Measurements from ENCODE around the gene REG3A.

The REG3A gene

DNA sequence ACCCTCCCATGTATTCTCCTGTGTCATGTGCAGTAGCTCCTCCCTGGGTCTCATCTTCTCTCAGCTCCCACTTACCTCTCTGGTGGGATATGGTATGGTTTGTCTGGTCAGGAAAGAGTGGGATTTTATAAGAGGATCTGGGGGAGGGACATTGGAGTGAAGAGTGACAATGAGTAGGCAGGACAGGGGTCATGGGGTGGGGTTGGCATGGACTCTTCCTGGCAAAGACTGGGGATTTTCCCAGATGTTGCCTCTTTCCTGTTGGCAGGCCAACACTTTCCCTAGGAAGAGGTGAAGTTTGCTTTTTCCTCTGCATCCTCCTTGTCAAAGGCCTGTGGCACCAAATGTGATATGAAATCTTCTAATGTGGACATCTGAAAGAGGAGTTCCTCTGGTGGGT, at the start of gene REG3A:
Gene REG3A (minus strand): TSS at position 101 of the 400 bp plus-strand sequence. CDS start 348 bp downstream, outside the sequence.
- no peak for DNase-seq

DNA sequence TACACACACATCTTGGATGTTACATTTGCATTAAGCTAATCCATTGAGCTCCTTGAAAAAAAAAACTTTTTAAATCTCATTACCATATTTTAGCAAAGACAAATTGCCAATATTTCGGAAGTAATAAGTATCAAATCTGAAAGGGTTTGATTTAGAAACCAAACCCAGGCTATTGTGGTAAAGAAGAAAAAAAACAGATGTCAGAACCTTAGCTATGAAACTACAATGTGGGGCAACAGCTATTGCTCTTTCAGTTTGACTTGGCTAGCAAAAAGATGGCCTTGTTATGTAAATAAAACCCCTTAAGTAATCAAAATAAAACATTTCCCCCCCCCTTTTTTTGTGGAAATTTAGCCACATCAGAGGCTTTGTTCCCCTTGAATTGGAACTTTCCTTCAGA, 41.2 kb upstream of the REG3A start:
- DNase-seq: no peak

DNA sequence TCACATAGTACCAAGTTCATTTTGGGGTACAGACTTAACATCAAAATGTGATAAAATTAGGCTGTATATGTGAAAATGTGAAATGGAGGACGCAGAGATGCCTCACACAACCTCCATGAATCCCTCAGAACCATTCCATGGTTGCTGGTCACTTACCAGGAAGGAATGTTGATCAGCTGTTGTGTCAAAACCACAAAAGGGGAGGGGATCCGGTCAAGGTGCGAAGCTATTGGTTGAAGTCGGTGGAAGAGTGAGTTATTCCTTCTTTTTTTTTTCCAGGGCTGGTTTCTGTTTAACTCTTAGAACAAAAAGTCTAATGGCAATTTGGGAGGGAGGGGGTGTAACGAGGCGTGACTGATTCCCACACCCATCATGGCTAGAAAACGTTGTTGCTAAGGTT, 32.3 kb upstream of the REG3A start:
- DNase-seq: no peak

DNA sequence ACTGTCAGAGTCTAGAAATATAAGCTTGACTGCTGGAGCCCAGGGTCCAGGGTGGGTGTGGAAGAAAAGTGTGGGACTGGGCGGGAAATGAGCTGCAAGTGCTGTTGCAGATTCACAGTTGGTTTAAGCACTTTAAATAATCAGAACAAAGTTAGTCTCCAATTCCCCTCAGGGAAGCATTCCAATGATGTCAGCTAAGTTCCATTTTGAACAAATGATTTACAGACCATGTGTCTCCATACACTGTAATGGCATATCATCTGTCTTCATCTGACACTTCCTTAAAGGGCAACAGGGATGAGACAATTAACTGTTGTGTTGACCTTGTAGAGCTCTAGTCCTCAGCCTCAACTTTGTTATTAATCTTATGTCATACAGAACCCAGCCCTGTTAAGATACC, 31.5 kb upstream of the REG3A start:
- no peak for DNase-seq

DNA sequence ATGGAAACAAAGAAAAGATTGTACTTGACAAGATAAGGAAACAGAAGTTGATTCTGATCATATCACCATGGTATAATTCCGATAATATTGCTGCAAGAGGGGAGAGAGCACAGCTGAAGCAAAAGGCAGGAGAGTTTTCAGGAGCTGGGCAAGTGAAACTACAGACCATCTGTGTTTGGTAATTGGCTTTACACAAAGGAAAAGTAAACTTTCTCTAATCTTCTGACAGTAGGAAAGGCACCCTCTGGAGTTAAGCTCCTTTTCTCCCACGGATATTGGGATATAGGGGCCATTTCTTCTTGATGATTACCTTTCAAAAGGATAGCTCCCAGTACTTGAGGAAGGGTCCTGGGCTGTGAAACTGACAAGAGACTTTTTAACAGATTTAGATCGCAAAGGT, 29.9 kb upstream of the REG3A start:
- no peak for DNase-seq

DNA sequence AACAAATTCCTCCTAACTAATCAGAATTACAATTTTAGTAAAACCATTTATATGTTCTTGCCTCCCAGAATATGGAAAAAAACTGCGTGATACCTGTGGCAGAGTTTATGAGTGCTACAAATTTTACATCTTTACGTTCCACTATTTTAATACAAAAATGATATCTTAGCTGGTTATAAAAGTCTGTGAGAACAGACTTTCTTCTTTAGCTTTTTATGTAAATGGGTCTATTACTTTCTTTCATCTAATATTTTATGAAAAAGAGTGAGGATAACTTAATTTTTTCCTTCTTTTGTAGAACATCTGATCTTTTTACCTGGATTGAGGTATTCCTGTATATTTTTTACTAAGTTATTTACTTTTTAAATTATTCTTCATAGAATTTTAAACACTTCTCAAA, 22.1 kb upstream of the REG3A start:
- DNase-seq: no peak

DNA sequence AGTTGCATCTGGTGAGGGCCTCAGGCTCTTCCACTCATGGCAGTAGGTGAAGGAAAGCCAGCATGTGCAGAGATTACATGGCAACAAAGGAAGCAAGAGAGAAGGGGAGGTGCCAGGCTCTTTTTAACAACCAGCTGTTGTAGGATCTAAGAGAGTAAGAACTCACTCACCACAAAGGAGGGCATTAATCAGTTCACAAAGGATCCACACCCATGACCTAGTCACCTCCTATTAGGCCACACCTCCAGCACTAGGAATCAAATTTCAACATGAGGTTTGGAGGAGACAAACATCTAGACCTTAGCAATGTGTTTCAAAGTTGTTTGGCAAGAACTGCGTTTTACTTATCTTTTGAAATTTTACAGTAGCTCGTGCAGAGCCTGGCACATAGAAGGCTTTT, 20.5 kb upstream of the REG3A start:
- DNase-seq: no peak

DNA sequence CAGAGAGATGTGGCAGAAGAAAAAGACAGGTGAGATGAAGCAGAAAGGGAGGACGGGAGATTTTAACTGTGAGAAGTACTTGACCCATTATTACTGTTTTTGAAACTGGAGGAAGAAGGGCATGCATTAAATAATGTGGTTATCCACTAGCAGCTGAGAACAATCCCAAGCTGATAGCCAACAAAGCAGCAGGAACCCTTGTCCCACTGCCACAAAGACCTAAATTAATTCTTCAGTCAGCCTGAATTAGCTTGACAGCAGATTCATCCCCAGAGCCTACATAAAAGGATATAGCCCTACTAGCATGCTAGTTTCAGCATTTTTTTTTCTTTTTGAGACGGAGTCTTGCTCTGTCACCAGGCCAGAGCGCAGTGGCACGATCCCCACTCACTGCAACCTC, 19.5 kb upstream of the REG3A start:
- no peak for DNase-seq

DNA sequence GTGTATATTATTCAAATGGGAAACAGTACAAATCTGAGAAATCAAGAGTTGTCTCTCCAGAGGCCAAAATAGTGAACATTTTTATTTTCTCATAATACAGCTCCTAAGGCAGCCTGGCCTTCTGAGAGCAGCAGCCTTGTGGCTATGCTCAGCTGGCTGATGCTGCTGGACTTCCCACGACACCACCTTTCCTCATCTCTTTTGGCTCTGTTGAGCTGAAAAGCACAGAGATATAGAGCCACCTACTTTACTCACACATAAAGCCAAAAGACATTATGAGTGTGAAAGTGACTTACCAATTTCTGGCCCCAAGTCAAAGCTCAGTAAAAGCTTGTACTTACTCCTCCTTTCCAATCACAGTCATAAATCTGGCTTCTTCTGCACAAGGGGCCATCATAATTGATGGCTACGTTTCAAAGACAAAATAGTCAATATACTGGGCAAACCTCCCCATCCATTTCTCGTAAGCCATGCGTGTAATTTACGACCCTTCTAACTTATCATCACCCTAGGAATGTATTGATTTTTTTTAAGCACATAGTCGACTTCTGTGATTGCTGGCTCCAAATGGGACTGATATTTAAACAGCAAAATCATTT, 18.6 kb upstream of the REG3A start:
- DNase-seq: no peak

DNA sequence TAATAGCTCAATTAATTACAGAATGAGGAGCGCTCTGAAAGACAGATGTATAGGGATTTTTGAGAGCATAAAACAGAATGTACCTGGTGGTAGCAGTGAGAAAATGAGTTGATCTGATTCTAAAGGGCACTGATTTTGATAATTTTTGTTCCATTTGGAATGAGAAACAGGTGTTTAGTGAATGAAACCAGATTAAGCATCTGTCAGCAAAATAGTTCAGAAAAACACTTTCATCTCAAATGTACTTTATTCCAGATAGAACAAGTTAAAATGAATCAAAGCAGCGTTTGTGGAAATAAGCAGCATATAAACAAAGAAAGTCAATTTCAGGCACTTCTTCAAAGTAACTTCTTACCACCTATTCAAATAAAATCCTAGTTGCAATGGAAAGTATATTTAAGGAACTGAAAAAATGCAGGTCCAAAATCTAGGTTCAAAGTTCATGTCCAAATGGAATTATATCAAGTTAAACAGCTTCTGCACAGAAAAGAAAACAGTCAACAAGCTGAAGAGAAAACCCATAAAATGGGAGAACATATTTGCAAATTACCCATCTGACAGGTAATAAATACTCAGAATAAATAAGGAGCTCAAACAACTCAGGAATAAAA, 11.9 kb upstream of the REG3A start:
- no peak for DNase-seq

DNA sequence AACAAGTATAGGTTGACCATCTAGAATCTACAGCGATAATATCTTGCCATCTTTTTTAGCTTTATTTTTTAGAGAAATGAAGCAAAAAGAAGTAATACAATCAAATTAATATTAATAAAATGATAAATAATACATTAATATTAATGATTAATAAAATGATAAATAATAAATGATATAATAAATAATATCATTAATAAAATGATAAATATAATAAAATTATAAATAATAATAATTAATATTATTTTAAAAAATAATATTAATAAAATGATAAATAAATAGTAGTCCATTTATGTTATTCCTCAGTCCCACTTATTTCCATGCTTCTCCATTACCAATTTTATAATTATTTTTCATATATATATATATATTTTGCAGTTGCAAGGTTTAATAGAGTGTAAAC, 3.2 kb upstream of the REG3A start:
- no peak for DNase-seq

DNA sequence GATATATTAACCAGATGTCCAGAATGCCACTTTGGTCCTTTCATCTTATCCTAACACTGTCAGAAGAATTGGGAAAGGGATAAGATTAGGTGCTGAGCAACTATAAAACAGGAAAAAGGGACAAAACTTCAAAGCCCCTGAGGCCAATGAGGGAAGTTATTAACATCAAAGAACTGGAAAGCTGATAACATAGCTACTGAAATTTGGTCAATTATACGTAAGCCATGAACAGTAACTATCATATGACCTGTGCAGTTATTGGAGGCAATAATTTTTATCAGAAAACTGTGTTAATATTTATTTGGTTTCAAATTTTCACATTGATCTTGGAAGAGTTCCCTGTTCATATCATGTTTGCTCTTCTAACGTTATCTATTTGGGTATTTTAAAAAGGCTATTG, 2.6 kb upstream of the REG3A start:
- DNase-seq: no peak

DNA sequence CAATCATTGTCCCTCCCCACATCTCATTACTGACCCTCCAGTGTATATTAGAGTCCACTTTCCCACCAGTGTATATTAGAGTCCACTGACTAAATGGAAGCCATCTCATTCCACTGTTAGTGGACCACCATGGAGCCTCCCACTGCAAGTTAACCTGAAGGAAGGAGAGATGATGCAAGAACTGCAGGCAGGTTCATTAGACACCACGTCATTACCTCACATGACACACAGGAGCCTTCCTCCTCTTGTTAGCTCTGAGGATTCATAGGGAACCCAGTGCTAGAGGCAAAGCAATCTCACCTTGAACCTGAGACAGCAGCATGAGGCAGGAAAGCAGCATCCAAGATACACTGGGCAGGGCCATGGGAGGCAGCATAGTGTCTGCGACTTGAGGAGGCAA, 523 bp downstream of the REG3A start:
- DNase-seq: no peak

DNA sequence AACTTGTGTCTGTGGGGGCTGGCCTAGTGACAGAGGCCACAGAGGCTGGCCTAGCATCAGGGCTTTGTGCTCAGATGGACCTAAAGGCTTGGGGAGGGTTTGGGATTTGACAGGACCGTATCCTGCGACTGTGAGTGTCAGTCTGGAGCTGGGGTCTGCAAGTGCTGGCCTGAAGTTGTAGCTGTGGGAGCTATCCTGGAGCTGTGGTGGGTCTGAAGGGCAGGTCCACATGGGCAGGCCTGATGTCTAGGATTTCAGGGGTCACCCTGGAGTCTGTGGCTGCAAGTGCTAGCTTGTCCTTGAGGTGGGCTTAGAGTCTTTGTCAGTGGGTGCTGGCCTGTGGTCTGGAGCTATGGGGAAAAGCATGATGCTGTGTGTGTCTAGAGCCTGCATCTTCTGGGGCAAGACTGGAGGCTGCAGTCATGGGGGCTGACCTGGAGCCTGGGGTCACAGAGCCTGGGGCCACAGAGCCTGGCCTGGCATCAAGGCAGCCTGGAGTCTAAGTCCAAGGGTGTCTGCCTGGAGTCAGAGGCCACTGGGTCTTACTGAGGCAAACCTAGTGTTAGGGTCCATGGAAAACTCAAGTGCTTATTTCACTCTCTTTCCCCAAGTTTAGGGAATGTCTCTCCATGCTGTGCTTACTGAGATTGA, 3.6 kb downstream of the REG3A start:
- DNase-seq: no peak

DNA sequence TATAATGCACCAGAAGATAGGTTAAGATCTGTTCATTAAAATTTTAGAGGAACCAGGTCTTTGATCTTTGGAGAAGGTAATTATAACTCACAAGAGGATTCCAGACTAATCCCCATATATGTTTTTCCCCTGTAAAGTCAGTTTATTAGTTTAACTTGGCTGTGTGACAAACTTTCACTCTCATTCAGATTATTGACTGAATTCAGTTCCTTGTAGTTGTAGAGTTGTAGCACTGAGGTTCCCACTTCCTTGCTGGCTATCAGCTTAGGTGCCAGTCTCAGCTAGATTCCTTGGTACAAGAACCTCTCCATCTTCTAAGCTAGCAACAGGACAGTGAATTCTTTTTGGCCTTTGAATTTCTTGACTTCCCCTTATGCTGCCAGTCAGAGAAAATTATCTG, 20.1 kb downstream of the REG3A start:
- no peak for DNase-seq

DNA sequence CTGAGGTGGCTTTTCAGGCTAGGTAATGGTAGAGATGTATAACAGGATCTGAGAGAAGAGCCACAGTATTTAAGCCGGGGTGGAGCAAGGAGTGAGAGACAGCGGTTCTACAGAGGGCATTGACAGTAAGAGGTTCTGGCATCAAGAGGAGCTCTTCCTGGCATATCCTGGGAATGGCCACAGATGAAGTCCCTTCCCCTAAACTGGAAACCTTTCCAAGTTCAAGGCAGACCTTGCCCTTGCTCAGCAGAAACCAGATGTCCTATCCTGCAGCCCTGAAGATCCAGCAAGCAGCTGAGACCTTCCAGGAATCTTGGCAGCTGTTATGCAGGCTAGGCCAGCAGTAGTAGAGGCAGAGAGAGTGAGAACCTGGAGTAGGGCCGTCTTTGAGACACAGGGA, 21.2 kb downstream of the REG3A start:
- DNase-seq: no peak

DNA sequence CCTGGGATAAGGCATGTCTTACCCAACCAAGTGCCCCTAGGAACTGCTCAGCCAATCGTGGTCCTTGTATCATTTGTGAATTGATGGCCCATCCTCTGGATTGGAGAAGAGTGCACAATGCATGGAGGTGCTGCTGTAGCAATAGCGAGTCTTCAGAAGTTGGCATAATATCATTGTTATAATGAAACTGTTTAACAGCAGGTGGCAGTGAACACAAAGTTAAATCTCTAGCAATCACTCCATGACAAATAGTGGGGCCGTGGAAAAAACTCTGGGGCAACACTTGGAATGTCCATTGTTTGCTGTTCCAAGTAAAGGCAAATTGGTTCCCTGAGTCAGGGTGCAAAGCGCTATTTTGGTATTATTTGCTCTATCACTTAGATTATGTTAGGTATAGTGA, 27.9 kb downstream of the REG3A start:
- DNase-seq: peak; percentile 9

DNA sequence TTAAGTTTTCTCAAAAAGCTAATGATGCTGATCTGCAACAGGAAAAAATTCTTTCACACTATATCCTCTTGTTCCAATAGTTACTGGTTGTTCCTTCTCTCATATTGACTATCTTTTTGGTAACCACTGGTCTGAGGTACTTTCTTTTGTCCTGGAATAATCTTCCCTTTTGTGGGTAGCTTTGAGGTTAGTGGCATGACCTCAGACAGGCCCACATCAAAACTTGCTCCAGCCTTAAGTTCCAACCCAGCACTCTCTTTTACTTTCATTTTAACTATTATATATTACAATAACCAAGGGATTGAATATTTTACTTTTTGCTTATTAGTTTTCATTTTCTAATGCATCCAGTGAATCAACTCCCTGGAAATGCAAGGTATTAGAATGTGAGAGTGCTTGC, 29.7 kb downstream of the REG3A start:
- DNase-seq: no peak

DNA sequence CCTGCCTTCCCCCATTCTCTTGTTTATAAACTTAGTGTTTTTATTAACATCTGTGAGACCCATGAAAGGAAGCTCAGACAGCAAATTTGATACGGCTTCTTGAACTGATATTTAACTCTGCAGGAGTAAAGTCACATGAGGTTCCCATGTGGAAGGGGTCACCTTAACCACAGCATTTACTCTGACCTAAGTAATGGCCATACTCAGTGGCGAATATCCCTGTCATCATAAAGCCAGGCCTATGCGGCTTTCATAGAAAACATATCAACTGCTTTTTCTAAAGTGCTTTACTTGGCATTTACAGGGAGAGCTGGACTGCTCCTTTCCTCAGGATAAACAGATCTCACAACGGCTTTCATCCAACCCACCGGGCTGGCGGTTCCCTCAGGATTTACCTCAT, 30.3 kb downstream of the REG3A start:
- no peak for DNase-seq

DNA sequence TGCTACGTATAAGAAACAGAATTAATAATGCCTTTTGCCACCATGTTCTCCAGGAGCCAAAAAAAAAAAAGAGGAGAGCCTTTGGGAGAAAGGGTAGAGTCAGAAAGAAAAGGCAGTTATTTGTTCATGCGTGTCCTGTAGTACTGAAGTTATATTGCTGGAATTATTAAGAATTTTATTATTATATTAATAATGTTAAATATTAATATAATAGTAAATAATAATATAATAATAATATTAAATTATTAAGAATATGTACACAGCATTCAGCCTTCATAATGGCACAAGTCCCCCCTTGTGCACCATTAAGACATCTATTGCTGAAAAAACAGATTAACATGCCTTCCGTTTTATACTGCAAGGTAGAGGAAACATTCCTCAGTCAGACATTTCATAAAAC, 31.1 kb downstream of the REG3A start:
- no peak for DNase-seq

DNA sequence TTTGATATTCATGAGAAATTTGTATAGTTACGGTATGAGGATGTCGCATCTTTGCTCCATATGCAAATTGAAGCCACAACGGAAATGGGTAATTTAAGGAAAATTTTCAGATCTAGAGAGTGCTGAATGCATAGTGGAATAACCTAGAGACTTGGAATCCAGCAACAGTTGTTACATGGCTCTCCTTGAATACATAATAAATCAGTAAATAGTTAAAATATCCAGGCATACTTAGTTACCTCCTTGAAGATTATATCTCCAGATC, 33.9 kb downstream of the REG3A start:
- DNase-seq: no peak

DNA sequence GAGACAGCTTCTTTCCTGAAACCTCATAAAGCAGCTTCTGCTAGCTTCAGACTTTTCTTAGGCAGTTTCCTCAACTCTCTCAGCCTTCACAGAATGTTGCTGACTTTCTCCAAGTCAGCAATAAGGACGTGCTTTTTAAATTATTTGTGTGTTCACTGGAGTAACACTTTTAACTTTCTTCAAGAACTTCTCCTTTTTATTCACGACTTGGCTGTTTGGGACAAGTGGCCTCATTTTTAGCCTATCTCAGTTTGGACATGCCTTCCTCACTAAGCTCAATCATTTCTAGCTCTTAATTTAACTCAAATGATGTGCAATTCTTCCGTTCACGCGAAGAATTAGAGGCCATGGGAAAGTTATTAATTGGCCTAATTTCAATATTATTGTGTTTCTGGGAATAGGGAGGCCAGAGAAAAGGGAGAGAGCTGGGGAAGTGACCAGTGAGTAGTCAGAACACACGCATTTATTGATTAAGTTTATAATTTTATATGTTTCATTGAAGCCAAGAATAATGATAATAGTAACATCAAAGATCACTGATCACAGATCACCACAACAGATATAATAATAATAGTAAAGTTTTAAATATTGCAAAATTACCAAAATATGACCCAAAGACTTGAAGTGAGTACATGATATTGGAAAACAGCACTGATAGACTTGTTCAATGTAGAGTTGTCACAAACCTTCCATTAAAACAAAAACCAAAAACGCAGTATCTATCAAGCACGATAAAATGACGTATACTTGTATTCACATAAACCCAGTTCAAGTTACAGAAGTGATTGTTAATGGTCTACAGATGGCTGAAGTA, 34.4 kb downstream of the REG3A start:
- no peak for DNase-seq

DNA sequence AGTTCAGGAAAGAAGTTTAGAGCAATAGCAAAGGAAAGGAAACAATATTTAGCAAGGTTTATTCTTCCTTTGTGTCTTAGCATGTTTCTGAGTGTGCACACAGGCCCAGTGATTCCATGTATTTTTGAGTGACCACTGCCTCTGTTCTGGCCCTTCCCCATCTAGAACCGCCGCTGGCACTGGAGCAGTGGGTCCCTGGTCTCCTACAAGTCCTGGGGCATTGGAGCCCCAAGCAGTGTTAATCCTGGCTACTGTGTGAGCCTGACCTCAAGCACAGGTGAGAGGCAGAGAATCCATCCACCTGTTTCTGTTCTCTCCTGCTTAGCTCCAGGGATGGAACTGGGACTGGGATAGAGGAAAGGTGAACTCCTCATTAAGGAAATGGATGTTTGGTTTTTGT, 36.9 kb downstream of the REG3A start:
- no peak for DNase-seq

DNA sequence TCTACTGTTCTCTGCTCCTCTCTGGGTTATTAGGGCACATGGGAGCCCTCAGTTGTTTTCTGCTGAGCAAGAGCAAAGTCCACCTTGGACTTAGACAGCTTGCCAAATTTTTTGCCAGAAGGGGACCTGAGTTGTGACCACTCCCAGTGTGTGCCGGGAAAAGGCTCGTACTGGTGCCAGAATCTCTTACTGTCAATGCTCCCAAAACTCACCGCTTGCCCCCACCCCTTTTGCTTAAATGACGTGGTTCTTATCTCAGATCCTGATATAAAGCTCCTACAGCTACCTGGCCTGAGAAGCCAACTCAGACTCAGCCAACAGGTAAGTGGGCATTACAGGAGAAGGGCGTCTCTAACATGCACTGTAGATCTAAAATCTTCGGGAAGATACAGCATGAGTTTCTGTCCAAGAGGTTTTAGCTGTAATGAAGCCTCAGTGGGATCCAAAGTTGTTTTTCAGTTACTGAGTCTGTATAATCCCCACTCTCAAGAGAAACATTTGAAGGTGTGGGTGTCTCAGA, 39.3 kb downstream of the REG3A start, which contains the start of gene REG1A:
Gene REG1A (plus strand): TSS at position 295 of the 520 bp plus-strand sequence. CDS start 374 bp downstream, outside the sequence.
- no peak for DNase-seq

Data from DMS53 (cell line).